NCI-H187 (cell line): ENCODE data around the gene FADS6.

ENCODE experiments used
- DNase-seq, 2 experiments: peaks; one replicate each; lab custom pipeline; 2025; lab: John Stamatoyannopoulos, UW

Gene FADS6

DNA sequence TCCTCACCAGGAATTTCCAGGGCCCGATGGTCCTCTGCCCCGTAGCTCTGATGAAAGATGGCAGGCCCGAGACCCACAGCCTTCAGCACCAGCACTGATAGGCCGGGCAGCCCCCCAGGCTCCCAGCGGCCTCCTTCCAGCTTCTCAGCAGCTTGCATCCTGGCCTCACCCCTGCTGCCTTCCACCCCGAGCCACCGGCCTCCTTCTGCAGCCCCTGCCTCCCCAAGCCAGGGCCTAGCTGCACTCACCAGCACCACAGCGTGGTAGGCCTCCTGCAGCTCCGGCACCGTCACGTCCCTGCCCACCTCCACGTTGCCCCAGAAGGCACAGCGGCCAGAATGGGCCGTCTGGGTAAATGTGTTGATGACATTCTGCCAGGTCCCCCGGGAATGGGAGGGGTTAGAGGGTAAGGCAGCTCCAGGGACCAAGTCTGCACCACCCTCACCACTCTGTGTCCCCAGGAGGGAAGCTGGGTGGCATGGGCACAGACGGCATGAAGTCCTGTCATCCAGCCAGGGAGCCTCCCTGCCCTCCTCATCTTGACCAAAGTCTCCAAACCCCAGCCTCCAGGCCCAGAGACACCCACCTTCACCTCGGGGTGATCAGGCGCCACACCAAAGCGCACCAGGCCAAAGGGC, 27.1 kb downstream of the FADS6 start:
- no peak for DNase-seq

DNA sequence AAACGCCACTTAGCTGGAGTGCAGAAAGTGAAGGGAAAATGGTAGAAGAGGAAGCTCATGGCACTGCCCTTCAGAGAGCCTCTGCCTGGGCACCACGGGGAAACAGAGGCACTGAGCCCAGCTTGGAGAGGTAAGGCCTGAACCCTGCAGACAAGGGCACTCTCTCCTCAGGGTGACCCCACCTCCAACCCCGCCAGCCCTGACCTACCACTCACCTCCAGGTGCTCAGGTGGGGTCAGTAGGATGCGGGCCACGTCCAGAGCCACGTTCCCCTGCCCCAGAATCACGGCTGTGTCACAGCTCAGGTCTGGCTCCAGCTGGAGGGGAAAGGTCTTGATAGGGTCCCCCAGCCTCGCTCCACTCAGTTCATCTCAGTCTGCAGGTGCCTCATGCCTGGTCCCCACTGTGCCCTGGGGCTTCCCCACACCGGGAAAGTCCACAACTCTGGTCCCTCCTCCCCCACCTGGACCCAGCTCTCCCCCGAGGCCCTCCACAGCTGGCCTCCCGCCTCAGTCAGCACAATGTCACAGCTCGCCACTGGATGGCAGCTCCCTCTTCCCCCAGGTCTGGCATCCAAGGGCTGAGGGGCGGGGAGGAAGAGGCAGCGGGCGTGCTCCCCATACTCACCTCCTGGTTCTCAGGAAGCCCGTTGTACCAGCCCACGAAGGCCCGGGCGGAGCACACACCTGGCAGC, 27.8 kb downstream of the FADS6 start:
- no peak for DNase-seq

DNA sequence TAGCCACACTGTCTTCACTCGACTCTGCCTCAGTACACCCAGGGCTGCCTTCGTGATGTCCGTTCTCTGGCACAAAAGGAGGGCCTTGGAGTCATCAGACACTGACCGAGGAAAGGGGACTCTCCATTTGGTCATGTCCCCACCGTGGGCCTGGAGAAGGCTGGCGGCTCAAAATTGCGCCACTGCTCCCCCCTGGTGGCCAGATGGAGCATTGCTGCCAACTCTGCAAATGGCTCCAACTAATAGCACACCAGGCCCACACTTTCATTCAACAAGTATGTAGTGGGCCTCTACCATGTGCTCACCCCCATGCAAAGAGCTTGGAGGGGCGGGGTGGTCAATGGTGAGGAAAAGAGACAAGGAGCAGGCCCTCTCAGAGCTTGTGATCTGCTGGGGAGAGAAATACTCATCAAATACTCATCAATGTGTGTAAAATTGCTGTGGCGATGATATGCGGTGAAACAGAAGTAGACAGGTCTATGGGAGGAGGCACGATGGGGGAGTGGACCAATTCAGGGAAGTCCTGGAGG, 28.5 kb downstream of the FADS6 start:
- peak; percentile 22 to 43 for DNase-seq

DNA sequence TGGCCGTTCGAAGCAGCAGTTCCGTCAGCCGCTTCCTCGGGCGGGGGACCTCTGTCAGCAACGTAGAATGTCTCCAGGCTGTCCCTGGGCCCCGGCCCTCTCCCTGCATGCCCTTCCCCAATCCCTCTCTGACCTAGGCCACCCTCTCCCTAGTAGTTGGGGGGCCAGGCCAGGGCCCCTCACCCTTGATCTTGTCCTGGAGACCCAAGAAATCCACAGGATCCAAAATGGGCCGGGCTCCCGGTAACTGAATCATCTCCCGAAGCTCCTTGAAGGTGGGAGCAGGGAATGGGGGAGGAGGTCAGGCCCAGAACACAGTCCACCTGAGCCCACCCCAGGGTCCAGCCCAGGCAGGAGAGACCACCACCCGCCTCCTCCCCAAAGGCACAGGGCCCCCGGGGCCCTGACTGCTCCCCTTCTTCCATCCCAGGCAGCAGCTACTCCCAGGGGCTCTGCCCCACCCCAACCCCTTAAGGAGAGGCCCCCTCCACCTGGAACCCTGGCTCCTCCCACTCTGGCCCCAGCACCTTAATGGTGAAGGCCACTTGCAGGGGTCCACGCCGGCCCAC, 29.1 kb downstream of the FADS6 start:
- no peak for DNase-seq

DNA sequence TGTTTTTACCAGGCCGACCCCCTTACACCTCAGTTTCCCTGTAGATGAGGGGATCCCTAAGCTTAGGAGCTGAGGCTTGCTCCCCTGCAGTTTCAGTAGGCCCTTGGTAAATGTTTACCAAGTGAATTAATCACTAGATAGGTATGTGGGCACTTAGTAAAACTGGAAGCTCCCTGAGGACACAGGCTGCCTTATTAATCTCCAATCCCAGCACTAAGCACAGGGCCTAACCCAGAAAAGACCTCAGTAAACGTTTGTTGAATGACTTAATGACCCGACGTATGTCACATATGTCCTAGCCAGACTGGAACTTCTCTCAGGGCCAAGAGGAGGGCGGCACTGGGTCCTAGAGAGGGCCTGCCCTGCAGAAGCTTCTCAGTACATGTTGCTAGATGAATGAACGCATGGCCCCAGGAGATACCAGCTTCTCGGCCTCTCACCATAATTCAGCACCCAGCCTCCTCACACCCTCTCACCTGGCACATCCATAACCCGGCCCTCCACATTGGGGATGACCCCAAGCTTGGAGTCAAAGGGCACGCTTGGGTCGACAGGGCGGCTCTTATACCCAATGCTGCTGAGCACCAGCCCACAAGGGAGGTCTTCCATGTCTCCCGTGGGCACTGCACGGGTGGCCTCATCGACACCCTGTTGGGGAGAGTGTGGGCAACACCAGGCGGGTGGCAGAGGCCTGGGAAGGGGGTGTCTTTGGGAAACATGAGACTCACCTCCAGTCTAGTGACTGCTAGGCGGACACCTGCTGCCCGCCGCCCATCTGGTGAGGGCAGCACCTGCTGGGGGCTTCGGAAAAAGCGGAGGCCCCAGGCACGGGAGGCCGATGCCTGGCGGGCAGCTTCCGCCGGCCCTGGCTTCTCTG, 29.8 kb downstream of the FADS6 start:
- no peak for DNase-seq

DNA sequence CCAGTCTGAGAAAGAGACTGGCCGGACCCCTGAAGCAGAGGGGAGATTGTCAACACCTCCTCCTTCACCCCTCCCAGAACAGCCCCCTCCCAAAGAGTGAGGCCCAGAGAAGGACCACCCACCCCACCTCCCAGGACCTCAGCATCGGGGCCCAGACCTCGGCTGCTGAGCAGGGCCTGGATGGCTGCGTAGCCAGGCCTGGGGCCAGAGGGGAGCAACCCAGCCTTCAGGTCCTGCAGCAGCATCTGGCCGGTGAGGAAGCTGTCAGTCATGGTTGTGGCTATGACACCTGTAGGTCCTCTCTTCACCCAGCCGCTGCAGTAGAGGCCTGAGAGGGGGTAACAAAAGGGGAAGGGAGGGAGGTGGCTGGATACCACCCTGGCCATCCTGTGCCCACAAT, 30.5 kb downstream of the FADS6 start:
- DNase-seq, result no peak

DNA sequence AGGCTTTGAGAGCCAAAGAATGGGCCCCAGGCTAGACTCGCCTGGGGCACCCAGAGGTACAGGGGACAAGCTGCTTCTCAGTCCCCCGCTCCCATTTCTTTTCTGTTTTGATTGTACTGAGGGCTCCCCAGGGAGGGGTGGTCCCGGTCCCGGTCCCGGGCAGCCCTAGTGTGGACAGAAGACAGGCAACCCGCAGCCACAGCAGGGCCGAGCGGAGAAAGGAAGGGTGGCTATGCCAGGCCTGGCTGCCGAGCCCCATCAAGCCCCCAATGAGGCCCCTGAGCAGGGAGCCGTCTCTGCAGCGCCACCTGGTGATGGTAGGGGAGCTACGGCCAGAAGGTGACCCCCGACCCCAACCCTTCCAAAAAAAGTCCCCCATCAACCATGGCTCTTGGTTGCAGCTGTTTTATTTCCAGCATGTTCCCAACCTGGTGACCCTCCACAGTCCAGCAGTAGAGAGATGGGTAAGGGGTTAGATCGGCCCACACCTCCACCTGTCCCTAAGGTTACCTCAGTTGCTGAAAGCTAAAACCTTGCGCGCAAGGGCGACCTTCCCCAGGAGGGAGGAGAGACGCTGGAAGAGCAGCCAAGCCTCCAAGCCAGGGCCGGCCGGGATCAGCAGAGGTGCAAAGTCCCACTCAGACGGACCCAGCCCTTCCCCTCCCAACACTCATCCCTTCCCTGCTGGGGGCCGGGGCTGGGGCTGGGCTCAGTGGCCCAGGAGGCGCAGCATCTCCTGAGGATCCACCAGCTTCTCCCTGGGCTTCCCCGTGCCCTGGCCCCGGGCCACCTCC, 31.1 kb downstream of the FADS6 start:
- DNase-seq, result no peak

DNA sequence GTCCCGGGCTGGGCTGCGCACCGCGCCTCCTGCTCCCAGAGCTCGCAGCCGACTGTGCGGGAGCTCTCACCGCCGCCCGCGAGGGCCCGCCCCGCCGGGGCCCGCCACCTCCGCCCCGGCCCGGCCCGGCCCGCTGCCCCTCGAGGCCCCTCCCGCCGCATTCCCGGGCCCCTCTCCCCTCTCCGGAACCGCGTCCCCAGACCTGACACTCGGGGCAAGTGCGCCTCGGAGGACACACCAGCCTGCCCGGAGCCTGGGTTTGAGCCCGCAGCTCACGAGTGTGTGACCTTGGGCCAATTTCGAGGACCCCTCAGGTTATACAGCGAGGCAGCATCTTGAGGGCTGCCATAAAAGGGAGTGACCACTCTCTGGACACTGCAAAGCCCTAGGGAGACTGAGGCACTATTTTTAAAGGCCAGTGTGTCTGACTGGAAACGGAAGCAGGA, 31.7 kb downstream of the FADS6 start:
- no peak for DNase-seq

DNA sequence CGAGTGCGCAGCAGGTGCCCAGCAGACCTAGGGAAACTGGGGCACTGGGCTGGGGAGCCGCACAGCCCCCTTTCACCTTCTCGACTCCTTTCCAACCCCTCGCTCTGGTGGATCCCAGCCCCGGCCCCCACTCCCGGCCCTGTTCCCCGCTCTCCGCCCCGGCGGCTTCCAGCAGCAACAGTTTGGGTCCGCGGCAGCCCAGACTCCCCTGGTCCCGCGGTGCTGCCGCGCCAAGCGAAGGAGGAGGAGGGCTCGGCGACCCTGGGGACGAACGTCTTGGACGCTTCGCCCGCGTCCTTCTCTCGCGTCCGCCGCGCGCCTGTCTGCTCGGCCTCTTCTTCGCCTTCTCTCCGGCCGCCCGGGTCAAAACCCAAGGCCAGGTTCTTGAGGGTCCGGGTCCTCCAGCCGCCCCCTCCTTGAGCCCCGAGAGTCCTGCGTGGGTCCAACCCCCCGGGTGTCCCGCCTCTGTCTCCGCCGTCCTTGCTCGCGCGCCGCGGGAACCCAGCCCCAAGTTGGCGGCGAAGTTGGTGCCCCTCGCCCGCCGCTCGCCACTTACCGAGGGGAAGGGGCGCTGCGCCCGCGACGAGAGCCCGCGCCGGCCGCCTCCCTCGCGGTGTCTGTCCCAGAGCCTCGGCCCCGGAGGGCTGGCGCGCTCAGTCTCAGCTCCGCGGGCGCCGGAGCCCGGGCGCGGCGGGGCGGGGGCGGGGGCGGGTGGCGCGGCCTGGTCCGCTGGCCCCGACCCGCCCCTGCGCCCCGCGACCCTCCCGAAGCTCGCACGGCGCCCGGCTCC, 32.4 kb downstream of the FADS6 start:
- no peak for DNase-seq

DNA sequence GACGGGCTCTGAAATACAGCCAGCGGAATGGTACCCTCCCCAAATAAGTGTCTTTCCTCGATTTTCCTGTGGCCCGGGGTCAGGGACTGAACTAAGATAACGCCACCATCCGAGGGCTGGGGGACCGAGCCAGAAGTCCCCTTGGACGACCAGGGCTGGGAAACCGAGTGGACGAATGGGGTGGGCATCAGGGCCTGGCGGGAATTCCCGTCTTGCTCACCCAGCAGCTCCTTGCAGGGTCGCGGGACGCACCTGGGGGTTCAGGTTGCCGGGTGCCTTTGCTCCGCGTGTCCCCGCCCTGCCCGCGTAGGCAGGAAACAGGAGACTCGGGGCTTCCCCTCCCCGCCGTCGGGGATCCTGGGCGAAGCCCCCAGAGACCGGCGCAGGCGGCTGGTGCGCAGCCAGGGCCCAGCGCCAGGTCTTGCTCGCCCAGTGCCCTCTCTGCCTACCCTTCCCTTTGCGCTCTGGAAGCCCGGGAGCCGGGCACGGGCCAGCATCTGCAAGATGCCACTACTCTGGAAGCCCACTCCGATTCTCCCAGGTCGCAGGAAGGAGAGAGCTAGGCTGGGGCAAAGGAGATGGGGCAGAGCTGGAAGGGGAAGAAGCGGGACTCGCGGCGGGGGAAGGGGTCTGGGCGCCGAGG, 33.1 kb downstream of the FADS6 start:
- no peak for DNase-seq

DNA sequence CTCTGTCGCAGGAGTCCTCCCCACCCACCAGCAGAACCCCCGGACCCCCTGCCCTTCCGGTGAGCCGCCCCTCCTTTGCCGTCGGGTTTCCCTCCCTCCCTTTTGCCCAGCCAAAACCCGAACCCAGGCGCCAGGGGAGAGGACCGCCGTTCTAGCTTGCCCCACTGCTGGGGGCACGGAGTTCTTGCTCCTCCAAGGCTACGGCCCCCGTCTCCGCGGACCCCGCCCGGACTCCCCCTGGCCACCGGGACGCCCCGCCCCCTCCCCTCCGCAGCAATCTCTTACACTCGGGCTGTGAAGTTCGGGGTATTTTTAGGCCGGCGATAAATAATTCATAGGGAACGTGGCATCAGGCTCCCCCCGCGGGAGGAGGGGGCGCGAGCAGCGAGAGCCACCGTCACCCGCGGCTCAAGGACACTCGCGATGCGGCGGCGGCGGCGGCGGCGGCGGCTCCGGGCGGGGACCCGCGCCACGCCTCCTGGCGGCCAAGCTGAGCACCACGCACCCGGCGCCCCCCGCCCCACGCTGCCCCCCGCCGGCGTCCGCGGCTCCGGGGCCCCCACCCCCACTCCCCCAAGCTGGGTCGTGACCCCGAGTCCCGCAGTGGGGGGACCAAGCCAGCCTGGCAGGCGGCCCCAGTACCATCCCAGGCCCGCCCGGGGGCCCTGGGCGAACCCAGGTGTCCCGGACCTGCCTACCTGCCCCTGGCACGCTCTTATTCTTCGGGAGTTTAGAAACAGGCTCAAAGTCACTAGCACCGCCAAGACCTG, 33.8 kb downstream of the FADS6 start, which contains the start of gene GRIN2C:
TSS of gene GRIN2C (minus strand) at position 427 of the 770 bp plus-strand sequence. CDS start 4,793 bp downstream, outside the sequence.
- DNase-seq, result no peak

DNA sequence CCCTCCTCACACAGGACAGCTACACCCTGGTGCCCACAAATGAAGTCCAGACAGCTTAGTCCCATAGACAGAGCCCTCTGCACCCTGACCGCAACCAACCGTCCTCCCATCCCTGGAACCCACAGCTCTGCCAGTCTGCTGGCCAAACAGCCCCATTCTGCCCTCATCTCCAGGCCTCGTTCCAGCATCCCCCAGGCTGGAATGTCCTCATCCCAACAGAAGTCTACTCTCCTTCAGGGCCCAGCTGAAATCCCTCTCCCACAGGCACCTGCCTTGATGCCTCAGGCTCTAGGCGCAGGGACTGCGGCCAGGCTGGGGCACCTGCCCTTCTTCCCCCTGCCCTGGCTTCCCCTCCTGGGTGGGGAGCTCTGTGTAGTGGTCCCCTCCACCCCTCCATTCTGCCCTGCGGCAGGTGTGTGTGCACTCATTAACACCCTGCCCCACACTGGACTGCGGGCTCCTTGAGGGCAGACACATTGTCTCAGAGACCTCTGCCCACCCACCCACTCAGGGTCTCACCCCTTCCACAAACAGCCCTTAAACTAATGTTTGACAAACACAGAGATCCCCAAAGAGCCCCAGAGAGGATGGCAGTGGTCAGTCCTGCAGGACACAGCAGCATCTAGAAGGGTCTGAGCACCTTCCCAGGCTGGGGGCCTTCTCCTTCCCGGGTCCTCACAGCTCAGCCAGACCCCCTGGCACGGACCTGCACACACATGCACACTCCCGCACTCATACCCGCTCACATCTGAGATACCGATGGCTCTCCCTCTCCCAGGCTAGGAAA, 34.6 kb downstream of the FADS6 start:
- no peak for DNase-seq

DNA sequence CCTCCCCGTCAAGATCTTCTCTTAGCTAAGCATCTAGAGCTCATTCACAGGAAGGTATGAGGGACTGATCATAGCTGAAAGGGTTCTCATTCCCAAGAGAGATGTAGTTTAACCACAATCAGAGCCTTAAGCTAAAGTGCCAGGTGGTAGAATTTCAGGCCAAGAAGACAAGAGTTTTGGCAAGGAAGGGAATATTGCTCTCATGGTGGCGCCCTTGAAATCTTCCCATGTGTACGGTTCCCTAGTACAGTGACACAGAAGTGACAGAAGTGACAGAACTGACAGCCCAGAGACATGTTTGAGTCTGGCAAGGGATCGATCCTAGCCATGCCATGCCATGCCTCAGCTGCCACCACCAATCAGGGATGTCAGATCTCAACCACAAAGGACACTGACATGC, 36.2 kb downstream of the FADS6 start:
- no peak for DNase-seq

DNA sequence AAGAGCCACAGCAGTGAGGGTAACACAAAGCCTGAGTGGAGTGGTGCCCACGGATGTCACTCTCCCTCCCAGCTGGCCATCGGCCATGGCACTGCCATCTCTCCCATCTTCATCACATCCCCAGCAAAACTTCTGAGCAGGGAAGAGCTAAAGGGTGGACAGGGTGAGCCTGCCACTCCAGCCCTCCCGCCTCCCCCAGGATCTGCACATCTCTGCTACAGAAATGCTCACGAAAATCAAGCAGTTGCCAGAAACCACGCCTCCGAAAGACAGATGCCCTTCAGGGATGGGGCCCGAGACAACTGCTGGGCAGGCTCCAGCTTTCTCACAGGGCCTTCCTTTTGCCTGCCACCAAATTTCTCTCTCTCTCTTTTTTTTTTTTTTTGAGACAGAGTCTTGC, 37.3 kb downstream of the FADS6 start:
- DNase-seq, result no peak

DNA sequence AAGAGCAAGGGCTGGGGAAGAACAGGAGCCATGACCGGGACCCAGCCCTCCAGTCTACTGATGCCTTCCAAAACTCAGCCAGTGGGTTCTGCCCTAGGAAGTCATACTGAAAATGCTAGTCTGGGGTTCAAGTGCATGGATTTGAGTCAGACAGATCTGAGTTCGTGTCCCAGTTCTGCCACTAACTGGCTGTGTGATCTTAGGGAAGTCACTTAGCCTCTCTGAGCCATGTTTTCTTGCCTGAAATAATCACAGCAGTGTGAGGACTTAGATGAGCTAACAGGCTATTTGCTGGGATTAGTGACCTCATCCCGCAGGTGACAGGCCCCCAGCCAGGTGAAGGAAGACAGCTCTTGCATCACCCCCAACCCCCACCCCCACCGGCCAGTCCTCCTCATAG, 38.1 kb downstream of the FADS6 start:
- DNase-seq, result no peak

DNA sequence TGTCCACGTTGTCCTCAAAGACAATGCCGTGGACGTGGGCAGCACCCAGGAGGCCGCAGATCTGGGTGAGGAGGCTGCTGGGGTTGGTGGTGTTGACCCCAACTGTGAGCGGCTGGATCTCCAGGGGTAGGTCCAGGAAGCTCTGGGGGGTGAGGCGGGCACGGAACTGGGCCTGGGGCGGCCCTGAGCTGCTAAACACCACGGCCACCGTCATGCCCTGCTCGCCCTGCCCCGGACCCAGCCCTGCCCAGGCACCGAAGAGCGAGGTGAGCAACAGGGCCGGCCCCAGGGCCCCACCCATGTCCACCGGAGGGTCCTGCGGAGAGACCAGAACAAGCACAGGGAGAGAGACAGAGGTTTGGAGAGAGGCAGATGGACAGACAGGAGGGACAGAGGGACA, 38.6 kb downstream of the FADS6 start:
- no peak for DNase-seq

DNA sequence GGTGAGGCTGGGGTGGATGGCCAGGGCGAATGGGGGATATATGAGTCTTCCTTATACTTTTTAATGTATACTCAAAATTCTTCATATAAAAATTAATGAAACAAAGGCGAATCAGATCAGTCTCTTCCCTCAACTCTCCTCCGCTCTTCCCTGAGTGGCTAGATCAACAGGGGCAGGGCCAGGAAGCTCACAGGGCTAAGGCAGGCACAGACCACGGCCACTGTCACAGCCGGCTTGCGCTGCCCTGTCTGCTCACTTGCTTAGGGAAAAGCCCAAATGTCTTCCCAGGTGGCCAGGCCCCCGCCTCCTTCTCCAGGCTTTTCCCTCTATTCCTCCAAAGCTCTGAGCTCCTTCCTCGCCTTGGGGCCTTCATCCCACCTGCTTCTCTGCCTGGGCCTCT, 39.8 kb downstream of the FADS6 start:
- DNase-seq, result no peak

DNA sequence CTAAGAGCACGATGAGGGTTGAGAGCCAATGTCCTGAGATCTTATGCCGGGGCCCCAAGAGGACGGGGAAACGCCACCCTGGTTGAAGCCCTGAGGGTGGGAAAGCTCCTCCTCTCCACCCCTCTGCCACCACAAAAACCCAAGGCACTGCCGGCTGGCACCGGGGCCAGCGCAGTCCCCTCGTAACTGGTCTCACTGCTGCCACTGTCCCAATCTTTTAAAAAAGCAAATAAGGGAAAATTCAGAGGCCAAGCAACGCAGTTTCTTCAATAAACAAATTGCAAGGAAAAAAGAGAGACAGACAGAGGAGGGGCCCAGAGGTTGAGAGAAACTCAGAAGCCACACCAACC, 40.4 kb downstream of the FADS6 start:
- no peak for DNase-seq
